Ectodermal cell (in vitro differentiated cells): ENCODE results near the gene ASS1.

Source experiments
- H3K27ac ChIP-seq: 2 replicates; pipeline ENCODE4 v1.7.0; 2013; ENCODE audit warnings: mild to moderate bottlenecking, low read depth, low read length; ENCODE audit not compliant: insufficient read depth, poor library complexity, severe bottlenecking
- H3K27me3 ChIP-seq: 2 replicates; pipeline ENCODE4 v1.7.0; 2013; ENCODE audit warnings: mild to moderate bottlenecking, low read length; ENCODE audit not compliant: insufficient read depth, control insufficient read depth, poor library complexity, severe bottlenecking
- H3K36me3 ChIP-seq: one replicate; pipeline ENCODE4 v1.7.0; 2013; ENCODE audit warnings: low read length; ENCODE audit not compliant: control insufficient read depth, insufficient read depth
- H3K4me1 ChIP-seq: one replicate; pipeline ENCODE4 v1.7.0; 2013; ENCODE audit warnings: low read length; ENCODE audit not compliant: control insufficient read depth, insufficient read depth
- H3K4me3 ChIP-seq: 2 replicates; pipeline ENCODE4 v1.7.0; 2013; ENCODE audit warnings: low read depth, low read length, control low read depth; ENCODE audit not compliant: insufficient read depth
- H3K9me3 ChIP-seq: 2 replicates; pipeline ENCODE4 v1.7.0; 2013; ENCODE audit warnings: mild to moderate bottlenecking, low read length, moderate library complexity; ENCODE audit not compliant: control insufficient read depth
- WGBS, 2 experiments: methylation state at CpG; one replicate each; pipeline ENCODE4 v1.1.7; 2013; ENCODE audit warnings: missing lambda C conversion rate in 2 of 2; 5-methylcytosine and 5-hydroxymethylcytosine counted together

Gene ASS1

DNA sequence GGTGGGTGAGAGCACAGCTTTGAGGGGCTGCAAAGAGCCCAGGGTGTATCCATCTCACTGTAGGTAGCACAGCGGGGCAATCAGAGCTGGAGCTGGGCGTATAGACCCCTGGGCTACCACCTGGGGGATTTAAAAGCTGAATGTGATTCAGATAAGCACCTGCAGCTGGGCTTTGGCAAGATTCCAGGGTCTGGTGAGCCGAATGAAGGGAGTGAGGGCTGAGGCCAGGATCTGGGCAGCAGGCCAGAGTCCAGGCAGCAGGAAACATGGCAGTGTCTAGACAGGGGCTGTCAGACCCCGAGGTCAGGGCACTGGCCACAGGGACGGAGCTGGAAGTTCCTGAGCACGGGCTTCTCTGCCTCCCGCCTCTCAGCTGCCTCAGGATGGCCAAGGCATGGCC, 8.7 kb downstream of the ASS1 start:
- no peak overlapping the region for H3K4me3 ChIP-seq
- H3K4me1 ChIP-seq = peaks cover 3% of the 10 kb centered on the region
- no peak overlapping the region for H3K27ac ChIP-seq
- no peaks in the 10 kb centered on the region for H3K27me3 ChIP-seq
- no peaks in the 10 kb centered on the region for H3K9me3 ChIP-seq
- H3K36me3 ChIP-seq = no peaks in the 10 kb centered on the region
- WGBS, 2 experiments = 90 to 91% methylated on average over 7 of the region's 7 CpGs

DNA sequence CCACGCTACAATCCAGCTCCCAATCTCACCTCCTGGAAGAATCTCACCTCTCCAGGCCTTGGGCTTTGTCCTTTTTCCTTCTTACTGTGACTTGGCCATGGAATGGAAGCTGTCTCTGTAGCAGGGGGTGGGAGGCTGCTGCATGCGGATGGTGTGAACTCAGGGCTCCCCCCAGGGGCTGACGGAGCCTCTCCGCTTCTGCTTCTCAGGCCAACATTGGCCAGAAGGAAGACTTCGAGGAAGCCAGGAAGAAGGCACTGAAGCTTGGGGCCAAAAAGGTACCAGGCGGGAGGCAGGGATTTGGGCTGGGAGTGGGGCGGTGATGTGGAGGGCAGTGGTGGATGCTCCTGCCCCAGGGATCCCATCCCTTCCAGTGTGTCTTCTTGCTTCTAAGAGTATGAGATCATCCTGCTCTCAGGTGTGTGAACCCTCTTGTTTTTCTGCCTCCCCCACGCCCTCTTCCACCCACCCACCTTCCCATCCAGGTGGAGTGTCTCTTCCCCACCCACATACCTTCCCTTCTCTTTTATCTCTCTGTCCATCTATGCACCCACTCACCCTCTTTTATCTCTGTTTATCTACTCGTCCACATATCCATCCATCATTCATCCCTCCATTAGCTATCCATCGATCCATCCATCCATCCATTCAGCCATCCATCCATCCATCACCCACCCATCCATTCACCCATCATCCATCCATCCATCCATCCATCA, 9.5 kb downstream of the ASS1 start:
- WGBS, 2 experiments = 93% methylated on average over 10 of the region's 10 CpGs
- no peaks in the 10 kb centered on the region for H3K36me3 ChIP-seq
- H3K4me1 ChIP-seq = peaks cover 3% of the 10 kb centered on the region

DNA sequence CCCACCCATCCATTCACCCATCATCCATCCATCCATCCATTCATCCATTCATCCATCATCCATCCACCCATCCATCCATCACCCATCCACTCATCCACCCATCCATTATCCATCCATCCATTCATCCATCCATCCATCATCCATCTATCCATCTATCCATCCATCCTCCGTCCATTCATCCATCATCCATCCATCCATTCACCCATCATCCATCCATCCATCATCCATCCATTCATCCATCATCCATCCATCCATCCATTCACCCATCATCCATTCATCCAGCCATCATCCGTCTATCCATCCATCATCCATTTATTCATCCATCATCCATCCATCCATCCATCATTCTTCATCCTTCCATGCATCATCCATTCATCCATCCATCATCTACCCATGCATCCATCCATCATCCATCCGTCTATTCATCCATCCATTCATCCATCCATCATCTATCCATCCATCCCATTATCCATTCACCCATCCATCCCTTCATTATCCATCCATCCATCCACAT, 10.1 kb downstream of the ASS1 start:
- Histone ChIP-seq H3K27ac (no peak overlapping the region), H3K36me3 (no peaks in the 10 kb centered on the region), H3K9me3 (no peaks in the 10 kb centered on the region), H3K4me3 (no peak overlapping the region), H3K4me1 (peaks cover 3% of the 10 kb centered on the region), H3K27me3 (no peaks in the 10 kb centered on the region)
- 52 to 62% methylated on average over 3 of the region's 3 CpGs for WGBS, 2 experiments

More for the DNA sequence above, 9.5 kb downstream of the ASS1 start:
- Histone ChIP-seq H3K27me3 (no peaks in the 10 kb centered on the region), H3K27ac (no peak overlapping the region), H3K9me3 (no peaks in the 10 kb centered on the region), H3K4me3 (no peak overlapping the region)

DNA sequence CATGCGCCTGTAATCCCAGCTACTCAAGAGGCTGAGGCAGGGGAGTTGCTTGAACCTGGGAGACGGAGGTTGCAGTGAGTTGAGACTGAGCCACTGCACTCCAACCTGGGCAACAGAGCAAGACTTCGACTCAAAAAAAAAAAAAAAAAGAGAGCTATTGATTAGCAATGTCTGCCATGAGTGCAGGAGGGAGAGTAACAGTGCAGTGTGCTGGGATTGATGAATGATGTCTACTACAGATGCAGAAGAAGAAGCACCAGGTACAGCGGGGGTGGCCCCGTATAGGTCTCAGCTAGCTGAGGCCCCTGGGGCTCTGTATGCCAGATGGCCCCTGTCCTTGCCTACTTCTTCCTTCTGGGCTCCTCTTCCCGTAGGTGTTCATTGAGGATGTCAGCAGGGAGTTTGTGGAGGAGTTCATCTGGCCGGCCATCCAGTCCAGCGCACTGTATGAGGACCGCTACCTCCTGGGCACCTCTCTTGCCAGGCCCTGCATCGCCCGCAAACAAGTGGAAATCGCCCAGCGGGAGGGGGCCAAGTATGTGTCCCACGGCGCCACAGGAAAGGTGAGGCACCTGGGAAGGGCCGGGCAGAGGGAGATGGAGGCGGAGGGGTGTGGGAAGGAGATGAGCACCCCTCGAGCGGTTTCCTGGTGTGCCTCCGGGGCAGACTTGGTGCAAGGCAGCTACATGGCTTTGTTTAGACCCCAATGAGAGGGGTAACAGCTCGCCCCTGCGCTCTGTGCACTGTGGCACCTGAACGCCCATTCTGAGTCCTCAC, 13.5 kb downstream of the ASS1 start:
- H3K27ac ChIP-seq = no peak overlapping the region
- 92 to 93% methylated on average over 23 of the region's 23 CpGs for WGBS, 2 experiments
- no peaks in the 10 kb centered on the region for H3K9me3 ChIP-seq
- H3K27me3 ChIP-seq = no peaks in the 10 kb centered on the region
- H3K4me1 ChIP-seq = peaks cover 6% of the 10 kb centered on the region
- no peaks in the 10 kb centered on the region for H3K36me3 ChIP-seq
- no peak overlapping the region for H3K4me3 ChIP-seq

DNA sequence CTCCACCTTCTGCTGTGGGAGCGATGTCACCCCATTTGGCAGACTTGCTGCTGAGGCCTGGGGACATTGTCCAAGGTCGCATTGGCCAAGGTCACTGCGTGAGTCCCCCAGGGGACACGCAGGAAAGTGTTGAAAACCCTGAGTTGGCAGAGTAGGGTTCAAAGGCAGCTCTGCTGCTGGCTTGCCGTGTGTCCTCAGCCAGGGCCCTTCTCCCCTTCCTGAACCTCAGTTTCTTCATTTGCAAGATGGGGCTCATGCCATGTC, 14.0 kb downstream of the ASS1 start:
- WGBS, 2 experiments = 94 to 95% methylated on average over 5 of the region's 5 CpGs
- H3K36me3 ChIP-seq = no peaks in the 10 kb centered on the region
- H3K27ac ChIP-seq = no peak overlapping the region
- H3K9me3 ChIP-seq = no peaks in the 10 kb centered on the region
- peaks cover 2% of the 10 kb centered on the region for H3K27me3 ChIP-seq
- no peak overlapping the region for H3K4me3 ChIP-seq
- peaks cover 6% of the 10 kb centered on the region for H3K4me1 ChIP-seq

DNA sequence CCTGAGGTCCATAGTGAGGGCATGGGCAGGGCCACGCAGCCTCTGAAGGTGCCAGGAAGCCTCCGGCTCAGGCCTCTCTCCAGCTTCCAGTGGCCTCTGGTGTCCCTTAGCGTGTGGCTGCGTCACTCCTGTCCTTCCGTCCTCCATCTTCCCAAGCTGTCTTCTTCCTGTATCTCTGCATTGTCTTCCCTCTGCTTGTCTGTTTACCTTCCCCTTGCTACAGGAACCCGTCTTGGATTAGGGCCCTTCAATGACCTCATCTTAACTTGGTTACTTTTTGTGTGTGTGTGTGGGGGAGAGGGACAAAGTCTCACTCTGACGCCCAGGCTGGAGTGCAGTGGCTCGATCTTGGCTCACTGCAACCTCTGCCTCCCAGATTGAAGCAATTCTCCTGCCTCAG, 14.4 kb downstream of the ASS1 start:
- Histone ChIP-seq H3K36me3 (no peaks in the 10 kb centered on the region), H3K4me3 (no peak overlapping the region), H3K9me3 (no peaks in the 10 kb centered on the region), H3K27me3 (peaks cover 4% of the 10 kb centered on the region), H3K27ac (no peak overlapping the region), H3K4me1 (peaks cover 6% of the 10 kb centered on the region)
- 90 to 94% methylated on average over 8 of the region's 8 CpGs for WGBS, 2 experiments

DNA sequence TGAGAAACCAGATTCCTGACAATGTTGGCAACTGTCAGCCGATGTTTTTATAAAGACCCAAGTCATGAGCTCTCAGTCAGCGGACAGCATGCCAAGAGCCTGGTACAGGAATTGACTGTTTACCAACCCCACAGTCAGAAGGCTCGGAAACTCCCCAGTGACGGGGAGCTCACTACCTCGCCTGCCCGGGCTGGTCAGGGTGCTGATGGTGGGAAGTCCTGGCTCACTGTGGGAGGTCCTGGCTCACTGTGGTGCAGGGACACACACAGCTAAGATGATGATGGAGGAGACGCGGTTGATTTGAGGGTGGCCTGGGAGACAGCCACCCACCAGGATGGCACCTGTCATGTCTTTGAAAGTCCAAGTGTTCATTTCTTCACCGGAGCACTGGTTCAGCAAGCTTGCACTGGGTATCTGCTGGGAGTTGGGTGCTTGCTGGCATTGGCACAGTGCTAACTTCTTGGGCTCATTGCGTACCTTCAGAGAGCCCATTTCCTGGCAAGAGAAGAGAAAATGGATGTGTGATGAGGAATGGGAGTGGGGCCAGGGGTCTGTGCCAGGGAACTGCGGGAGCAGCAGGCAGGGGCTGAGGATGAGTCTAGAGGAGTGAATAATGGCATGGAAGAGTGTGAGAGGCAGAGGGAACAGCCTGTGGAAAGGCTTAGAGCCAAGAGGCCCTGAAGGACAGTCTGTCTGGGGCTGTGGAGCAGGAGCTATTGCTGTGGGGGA, 15.3 kb downstream of the ASS1 start:
- no peak overlapping the region for H3K4me3 ChIP-seq
- H3K27ac ChIP-seq = no peak overlapping the region
- WGBS, 2 experiments = 86 to 88% methylated on average over 11 of the region's 11 CpGs
- no peaks in the 10 kb centered on the region for H3K9me3 ChIP-seq
- no peaks in the 10 kb centered on the region for H3K36me3 ChIP-seq
- H3K4me1 ChIP-seq = peaks cover 6% of the 10 kb centered on the region
- H3K27me3 ChIP-seq = peaks cover 4% of the 10 kb centered on the region

DNA sequence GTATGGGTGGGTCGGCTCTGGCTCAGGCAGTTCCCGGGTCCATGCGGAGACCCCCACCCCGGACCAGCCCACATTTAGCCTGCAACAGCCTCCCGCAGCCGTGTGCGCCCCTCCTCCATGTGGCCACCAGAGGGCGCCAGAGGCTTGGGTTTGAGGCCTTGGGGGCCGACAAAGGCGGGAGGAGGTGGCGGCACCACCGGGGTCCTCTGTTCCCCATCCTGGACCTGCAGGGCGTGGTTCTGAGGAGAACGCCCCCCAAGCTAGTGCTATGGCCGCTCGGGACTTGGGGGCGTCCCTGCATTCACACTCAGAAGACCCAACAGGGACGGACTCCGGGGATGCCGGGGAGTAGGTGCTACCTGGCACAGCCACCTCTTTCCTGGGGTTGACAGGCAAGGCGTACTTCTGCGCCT, 16.5 kb downstream of the ASS1 start:
- H3K27ac ChIP-seq = no peak overlapping the region
- no peaks in the 10 kb centered on the region for H3K9me3 ChIP-seq
- H3K27me3 ChIP-seq = peaks cover 4% of the 10 kb centered on the region
- H3K4me1 ChIP-seq = peaks cover 16% of the 10 kb centered on the region
- no peaks in the 10 kb centered on the region for H3K36me3 ChIP-seq
- 29 to 33% methylated on average over 22 of the region's 22 CpGs for whole genome bisulfite sequencing, 2 experiments
- H3K4me3 ChIP-seq = no peak overlapping the region

DNA sequence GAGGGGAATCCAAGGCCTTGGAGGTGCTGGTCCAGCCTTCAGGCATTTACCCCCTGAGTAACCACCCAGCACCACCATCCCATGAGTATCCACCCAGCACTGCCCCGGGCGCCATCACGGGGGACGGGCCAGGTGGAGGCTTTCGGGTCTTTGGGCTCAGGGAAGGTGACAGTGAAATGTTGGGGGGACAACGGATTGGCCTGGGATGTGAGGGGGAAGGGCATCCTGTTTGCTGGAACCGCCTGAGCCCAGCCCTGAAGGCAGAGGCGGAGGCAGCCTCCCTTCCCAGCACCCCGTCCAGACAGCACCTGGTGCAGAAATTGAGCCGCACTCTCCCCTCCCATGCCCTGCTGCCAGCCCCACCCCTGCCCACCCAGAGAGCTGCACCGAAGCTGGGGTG, 17.0 kb downstream of the ASS1 start:
- 91 to 94% methylated on average over 11 of the region's 11 CpGs for WGBS, 2 experiments

More for the DNA sequence above, 17.0 kb downstream of the ASS1 start:
- no peaks in the 10 kb centered on the region for H3K36me3 ChIP-seq
- H3K27ac ChIP-seq = no peak overlapping the region
- no peak overlapping the region for H3K4me3 ChIP-seq
- H3K9me3 ChIP-seq = no peaks in the 10 kb centered on the region
- peaks cover 4% of the 10 kb centered on the region for H3K27me3 ChIP-seq
- H3K4me1 ChIP-seq = peaks cover 21% of the 10 kb centered on the region
